EL (cell line): ENCODE results near the gene DAB2IP.
A peak's percentile ranks its signal among the peaks of the same experiment; 100 is the strongest.
"Not testable (repeated sequence)": the region's sequence is repeated elsewhere in the genome, so short reads cannot be mapped to it uniquely, and the experiment has no call there.

Source experiments
- DNase-seq: peaks from one replicate; pipeline ENCODE4 v3.0.0-alpha.2; 2016

The DAB2IP gene

DNA sequence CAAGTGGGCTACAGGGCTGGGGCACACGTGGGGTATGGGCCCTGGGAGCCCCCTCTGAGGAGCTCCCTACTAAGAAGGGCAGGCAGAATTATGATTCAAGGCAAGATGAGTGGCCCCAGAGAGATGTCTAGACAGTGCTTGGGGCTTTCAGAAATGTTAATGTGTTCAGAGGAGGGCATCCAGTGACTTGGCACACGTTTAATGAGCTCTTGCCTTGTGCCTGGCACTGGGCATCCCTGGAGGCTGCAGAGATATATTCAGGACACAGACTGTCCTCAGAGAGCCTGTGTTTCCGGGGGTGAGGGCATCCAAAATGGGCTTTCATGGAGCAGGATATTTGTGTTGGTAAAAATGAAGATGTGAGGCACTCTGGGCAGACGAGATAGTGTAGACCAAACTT is 25.4 kb upstream of the DAB2IP start:
- DNase-seq: no peak

DNA sequence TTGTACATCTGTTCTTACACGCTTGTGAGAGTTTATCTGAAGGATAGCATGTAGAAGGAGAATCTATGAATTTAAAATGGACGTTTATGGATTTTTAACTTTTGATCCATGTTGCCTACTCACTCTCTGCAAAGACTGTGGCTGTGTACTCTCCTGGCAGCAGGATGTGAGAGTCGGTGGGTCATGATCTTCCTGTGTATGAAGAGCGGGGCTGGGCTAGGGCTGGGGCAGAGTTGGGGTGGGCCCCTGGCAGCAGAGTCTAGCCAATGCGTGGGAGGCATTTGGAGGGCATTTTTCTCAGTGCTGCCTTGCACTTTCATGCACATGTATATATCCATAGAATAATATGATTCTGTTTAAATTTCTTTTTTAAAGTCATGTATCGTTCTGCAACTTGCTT is 24.0 kb upstream of the DAB2IP start:
- no peak for DNase-seq

DNA sequence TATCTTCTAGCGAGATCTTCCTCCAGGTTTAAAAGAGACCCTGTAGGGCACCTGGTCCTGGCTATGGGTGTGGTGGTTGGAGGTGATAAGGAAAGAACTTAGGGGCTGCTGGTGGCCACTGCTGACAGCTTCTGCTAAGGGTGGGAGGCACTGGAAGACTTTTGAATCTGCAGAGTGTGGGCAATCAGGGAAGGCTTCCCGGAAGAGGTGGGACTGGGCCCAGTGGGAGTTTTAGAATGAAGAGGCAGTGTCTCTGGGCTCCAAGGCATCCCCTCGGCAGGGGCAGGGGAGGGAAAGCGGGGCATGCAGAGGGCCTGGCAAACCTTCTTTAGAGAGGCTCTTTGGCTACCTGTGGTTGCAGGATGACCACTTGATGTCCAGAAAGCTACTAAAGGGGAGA is 23.0 kb upstream of the DAB2IP start:
- no peak for DNase-seq

DNA sequence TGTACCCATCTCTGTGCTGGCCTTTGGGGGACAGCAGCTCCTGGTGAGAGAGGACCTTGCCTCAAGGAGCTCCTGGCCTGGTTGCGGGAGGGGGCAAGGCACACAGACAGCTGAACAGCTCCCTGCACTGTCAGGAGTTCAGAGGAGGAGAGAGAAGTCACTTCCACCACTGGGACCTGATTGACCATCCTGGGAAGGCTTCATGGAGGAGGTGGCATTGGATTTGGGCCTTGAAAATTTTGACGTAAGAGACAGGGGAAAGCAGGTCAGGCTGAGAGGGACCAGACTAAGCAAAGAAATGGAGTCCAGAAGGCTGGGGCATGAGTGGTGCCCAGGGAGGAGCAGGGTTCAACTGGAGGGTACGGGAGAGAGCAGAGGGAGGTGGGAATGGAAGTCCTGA is 20.3 kb upstream of the DAB2IP start:
- no peak for DNase-seq

DNA sequence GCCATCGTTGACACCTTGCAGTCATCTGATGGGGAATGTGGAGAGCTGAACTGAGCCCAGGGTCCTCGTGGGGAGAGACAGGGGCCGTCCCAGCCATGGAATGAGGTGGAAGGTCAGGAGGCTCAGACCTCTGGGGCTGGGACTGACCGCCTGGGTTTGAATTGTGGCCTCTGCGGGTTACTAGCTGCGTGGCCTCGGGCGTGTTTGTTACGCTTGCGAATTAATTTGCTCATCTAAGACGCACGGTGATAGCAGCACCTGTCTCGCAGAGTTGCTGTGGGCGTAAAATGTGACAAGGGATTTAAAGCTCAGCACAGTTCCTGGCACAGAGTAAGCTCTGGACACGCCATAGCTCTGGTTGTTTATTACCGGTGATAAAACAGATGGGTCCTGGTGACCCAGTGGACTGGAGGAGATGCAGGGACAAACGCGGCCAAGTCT is 19.4 kb upstream of the DAB2IP start:
- no peak for DNase-seq

DNA sequence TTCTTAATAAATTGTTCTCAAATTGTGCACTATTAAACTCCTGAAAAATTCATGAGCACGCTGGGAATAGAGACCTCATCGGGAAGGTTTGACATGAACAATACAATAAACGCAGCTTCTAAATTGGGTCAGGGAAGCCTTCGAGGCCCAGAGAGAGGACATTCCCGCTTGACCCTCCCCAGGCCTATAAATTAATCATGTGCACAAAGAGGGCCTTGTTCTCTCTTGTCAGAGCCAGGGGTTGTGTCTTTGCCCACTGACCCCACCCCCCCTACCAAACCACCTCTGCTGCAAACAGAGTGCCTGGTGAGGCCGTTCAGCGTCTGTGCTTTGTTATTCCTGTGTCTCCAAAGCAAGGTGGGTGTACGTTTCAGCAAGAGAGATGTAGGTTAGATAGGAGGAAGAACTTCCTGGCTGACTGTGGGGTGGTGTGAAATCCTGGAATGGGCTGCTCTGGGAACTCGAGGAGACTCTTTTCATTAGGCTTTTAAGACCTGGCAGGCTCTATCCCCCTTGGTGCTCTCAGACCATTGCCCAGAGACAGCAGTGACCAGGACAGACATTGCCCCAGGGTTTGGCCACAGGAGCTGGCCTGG is 18.2 kb upstream of the DAB2IP start:
- DNase-seq: no peak

DNA sequence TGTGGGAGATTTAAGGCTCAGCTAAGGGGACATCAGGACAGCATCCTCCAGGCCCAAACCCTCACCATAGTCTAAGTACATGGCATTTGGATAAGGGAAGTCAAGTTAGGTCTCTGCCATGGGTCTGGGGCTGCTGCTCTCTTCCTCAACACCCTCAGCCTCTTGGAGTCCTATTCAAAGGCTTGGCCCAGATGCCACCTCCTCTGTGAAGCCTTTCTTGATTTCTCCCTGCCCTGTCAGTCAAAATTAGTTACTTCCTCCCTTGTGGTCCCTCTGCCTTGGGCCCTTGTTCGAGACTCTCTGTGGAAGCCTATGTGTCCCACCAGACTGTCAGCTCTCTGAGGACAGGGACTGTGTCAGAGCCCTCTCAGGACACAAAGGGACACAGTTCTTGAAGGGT is 17.7 kb upstream of the DAB2IP start:
- no peak for DNase-seq

DNA sequence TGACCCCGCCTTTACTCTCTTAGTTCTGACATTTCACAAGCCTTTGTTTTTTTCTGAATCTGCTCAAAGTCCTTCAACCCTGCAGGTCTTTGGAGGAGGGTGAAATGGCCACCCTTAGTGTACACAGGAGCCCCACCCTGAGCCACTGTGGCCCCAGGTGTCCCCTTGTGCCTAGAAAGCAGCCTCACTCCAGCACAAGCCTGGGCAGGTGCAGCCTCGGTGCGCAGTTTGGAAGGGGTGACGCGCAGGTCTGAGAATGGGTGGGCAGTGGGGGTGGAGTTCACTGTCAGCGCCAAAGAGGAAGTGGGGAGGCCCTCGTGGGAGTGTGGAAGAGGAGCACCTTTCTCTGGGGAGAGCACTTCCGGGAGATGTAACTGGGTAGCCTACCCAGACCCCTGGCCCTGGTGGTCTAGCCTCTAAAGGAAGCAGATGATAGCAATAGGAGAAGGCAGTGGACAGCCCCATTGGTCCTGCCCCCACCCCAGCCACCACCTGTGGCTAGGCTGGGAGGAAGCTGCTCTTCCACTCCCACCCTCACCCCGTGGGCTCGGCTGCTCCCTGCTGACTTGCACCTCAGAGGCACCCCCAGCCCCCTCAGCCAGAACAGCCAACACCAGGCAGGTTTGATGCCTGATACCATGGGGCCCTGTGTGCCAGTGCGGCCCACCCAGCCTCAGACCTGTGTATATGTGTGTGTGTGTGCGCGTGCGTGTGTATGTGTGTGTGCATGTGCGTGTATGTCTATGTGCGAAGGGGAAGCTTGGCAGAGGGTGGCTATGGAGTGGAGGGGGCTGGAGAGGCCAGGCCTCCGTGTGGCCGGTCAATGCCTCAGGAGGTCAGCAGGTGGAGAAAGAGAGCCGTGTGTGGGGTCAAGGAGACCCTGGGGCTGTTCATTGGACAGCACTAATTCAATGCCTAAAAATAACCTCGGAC is 16.8 kb upstream of the DAB2IP start:
- DNase-seq: peak; percentile 21

DNA sequence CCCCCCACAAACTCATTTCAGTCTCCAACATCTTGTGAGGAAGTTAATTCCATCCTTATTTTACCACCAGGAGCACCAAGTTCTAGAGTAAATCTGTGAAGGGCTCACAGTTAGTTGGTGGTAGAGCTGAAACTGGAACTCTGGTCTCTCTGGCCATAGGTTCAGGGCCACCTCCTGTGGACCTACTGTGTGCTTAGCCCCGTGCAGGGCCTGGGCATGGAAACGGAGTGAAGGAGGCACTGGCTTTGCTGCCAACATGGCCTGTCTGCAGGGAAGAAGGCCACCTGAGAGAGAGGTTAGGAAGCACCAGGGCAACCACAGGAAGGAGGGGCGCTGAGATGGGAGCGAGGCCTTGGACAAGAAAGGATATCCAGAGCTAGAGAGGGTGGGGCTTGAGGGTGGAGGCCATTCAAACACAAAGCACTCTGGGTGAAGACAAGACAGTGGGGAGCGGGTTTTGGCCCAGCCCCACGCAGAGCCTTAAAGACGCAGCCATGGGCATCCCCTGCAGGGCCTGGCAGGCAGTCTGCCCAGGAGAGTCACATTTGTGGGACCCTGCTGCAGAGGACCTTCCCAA is 16.0 kb upstream of the DAB2IP start:
- DNase-seq: no peak

DNA sequence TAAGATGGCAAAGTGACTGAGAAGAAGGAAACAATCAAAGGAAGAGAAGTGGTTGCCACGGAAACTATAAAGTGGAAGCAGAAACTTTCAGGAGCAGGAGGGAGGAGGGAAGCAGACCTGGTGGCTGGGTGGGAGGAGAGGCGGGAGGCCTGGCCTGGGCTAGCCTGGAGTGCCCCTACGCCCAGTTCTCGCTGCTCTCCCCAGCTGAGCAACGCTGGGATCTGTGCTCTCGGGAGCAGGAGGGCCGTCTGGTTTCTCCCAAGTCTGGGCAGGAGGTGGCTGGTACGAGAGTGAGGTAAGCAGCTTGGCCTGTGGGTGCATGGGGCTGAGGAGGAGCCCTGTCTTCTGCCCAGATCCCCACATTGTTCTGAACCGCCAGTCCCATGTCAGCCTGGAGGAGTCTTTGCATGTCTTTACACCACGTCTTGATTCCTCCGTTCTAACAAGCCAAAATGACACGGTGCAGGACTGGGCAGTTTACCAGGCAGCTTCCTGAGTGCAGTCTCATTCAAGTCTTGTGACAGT is 15.0 kb upstream of the DAB2IP start:
- DNase-seq: no peak

DNA sequence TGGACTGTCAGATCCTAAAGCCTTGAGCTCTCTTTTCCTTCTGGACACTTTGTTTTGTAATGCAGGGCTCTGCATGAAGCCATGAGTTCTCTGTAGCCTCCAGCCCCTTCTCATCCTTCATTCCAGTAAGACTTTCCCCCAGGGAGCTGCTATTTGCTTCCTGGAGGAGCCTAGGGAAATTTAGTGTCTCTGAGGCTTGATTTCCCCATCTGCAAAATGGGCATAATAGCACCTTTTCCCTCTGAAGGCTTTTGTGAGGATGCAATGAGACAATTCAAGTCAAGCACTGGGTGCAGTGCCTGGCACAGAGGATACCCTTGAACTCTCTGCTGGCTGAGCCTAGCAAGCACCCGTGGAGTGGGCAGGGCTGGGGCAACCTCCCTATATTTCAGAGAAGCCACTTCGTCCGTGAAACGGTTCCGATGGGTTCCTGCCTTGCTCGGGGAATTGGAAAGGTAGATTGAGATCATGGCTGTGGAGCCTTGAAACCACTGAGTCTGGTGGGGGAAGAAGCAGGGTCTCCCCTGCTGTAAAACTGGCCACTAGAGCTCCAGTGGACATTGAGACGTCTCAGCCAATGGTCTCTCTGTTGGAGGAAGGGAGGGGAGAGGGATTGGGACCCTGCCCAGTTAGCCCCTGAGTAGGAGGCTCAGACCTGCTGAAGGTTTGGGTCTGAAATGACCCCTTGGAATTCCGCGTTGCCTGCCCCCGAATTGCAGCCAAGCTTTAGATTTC is 14.3 kb upstream of the DAB2IP start:
- DNase-seq: no peak

DNA sequence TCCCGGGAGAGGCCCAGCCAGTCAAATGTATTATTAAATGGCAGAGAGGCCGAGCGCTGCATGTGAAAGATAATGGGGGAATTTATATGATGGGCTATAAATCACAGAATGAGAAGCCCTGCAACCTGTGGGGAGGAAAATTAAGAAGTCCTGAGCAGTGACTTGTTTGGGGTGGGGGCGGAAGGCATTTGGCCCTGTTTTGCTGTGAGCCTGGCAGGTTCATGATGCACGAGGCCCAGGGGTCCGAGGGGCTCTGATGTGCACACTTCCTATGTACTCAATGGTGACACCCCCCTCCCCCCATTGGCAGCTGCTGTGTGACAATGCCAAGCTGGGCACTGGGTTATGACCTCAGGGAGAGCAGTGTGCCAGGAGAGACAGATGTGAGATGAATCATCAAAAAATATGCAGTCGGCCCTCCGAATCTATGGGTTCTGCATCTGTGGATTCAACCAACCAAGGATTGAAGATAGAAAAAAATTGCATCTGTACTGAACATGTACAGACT is 13.7 kb upstream of the DAB2IP start:
- peak; percentile 53 for DNase-seq

DNA sequence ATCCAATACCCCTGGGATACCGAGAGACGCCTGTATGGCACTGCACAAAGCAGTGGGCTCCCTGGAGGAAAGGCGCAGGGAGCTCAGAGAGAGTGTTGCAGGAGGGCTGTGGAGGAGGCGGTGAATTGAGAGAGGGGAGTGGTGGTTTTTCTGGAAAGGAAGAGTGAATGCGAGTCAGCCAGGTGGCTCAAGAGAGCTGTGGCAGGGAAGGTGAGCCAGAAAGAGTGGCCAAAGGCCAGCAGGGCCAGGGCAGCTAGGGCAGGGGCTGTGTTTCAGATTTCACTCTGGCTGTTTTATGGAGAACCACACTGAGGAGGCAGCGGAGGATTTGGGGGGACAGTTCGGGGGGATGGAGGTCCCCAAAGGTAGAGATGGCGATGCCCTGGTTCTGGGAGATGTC is 13.0 kb upstream of the DAB2IP start:
- DNase-seq: no peak

DNA sequence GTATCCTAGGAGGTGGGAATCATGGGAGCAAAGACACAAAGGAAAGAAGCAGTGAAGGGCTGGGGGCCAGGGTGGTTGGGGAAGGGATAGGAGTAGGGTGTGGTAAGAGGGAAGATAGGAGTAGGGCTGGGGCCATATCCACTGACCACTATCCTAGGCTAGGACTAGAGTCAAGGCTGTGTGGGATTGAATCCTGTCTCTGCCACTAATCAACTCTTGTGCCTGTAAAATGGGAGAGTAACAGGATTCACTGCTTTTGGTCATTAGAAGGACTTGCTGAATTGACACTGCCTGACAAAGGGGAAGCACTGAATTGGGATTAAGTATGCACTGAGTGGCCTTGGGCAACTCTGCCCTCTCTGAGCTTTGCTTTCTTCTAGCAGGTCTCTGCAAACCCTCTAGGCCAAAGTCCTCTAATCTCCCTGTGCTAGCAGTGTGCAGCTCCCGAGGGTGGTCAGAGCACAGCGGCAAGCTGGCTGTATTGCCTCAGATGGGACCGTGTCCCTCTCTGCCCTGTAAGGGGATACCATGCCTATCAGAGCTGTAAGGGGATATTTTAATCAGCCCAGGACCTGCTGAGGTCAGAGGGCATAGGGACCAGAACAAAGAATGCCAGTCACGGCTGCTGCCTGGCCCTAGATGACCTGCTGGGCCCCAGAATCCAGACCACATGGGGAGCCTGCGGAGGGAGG is 12.4 kb upstream of the DAB2IP start:
- no peak for DNase-seq

DNA sequence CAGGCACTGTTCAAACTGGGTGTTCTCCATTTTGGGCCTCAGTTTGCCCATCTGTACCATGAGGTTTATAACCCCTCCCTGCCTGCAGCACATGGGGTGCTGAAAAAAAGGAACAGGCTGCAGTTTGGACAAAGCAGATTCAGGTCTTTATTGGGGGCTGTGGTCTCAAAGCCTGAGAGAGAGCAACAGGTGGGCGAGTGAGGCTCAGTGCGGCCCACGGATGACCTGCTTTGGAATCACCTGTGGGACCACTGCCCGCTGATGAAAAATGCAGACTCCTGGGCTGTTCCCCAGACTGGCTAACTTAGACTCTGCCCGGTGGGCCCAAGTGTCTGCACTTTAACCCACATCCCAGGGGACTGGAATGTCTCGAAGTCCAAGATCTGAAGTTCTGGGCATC is 11.8 kb upstream of the DAB2IP start:
- DNase-seq: no peak

DNA sequence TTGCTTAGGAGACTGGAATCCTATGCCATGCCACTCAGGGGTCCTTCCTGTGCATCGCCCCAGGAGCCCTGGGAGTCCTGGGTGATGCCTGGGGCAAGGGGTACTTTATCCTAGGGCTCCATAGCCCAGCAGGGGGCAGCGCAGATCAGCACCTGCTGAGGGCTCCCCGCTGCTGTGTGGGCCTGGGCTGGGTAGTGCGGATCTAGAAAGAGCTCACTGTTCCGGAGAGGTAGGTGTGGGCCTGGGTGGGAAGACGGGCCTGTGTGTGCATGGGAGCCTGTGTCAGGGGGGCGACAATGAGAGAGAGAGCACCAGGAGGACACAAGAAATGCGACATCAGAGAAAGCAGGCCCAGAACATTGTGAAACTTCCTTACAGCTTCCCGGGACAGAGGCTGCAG is 11.4 kb upstream of the DAB2IP start:
- DNase-seq: peak; percentile 32

DNA sequence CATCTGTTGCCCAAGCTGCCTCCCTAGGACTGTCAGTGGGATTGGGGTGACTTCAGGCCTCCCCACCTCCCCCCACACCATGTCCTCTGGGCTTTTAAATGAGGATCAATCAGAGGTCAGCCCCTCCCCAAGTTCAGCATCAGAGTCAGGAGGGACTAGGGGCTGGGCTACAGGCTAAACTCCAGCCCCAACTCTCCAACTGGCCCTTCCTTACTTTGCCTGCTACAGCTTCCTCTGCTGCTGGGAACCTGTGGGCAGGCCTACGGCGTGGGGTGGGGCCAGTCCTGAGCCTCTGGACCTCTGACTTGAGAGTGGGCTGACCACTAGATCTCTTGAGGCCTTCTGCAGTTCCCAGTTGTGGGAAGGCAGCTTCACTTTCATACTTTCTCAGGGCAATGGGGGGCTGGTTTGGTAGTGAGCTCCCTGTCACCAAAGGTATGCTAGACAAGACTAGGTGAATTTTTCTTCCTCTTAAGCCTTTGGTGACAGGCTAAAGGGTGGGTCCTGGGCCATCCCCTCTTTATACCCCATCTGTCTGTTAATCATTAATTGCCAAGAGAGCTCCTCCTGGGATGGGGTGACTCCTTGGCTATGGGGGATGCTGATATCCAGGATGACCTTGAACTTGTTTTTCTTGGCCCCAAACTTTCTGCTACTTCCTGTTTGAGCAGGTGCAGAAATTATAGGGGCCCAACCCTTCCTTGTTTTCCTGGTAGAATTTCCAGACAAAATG is 10.8 kb upstream of the DAB2IP start:
- no peak for DNase-seq

DNA sequence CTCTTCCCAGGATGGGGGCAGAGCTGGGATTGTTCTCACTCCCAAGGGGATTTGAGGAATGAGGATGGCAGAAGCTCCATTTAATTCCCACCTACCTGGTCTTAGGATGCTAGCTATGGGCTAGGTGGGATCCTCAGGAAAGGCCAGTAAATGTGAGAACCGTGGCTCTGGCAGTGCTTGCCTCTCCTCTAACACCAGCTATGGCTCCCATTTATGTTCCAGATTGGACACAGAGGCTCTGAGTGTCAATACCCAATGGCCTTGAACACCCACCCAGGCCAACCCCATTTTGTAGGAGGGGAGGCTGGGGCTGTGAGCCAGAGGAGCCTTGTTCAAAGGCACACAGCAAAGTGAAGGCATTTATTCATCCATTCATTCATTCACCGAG is 10.2 kb upstream of the DAB2IP start:
- DNase-seq: no peak

DNA sequence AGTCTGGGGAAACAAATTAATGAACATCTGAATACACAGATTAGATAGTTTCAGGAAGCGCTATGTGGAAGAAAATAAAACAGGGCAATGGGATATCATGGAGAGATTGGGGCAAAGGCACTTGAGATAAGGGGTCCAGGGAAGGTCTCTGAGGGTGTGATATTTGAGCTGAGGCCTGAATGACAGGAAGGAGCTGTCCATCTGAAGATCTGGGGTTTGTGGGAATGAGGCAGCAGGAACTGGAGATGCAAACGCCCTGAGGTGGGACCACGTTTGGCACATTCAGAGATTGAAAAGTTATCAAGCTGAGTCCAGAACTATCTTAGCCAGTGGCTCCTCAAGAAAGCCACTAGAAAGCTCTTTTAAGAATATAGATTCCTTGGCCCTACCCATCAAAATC is 8.7 kb upstream of the DAB2IP start:
- DNase-seq: no peak

DNA sequence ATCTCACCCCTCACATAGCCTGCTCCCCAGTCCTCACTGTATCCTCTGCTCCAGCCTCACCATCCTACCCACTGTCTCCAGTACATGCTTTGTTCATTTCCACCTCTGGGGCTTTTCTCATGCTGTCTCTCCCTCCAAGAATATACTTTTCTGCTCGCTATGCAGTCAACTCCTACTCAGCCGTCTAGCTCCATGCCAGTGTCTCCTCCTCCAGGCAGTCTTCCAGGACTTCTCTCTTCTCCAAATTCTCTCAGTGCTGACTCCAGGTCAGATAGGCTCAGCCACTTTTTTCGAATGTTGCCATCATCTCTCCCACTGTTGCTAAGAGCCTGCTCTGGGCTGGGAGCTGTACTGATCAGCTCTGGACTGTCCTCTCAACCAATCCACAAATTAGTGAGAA is 8.0 kb upstream of the DAB2IP start:
- DNase-seq: no peak

DNA sequence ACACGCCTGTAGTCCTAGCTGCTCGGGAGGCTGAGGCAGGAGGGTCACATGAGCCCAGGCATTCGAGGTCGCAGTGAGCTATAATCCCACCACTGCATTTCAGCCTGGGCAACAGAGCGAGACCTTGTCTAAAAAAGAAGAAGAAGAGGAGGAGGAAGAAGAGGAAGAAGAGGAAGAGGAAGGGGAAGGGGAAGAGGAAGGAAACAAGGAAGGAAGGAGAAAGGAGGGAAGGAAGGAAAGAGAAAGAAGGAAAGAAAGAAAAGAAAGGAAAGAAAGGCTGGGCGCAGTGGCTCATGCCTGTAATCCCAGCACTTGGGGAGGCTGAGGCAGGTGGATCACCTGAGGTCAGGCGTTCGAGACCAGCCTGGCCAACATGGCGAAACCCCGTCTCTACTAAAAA is 7.4 kb upstream of the DAB2IP start:
- DNase-seq: not testable (repeated sequence)

DNA sequence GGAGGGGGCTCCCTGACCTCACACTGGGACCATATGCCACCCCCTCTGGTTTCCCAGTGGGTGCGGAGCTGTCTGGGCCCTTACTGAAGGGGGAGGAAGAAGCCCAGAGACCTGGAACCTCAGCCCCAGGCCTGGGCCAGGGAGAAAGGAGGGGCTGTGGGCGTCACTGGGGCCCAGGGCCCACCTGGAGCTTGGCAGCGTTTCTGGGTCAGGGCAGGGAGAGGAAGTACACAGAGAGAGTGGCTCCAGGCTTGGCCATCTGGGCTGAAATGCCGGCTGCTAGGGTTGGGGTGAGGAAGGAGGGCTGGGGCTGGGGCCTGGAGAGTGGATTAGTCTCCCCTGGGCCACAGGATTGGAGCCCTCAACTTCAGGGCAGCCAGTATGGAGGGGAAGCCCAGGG is 6.4 kb upstream of the DAB2IP start:
- no peak for DNase-seq
